ENCODE data around the gene PAPSS2.

GRCh38 chr10:87613751-87614150 lies 45.9 kb upstream of the PAPSS2 start:
- TF ChIP-seq CTCF (IDR thresholded peaks at IDR 0.05; ENCODE audit: extremely low read depth in 1 of 2, insufficient read depth in 1 of 2, low read depth in 1 of 2, low read length in 2 of 2), result no peak
- no peak for TF ChIP-seq EZH2 (IDR thresholded peaks at IDR 0.05; ENCODE audit: borderline replicate concordance, low read depth, low read length, severe bottlenecking)
- no peak for TF ChIP-seq POLR2A (IDR thresholded peaks at IDR 0.05; ENCODE audit: low read depth, low read length)
- no peak for TF ChIP-seq MYC (IDR thresholded peaks at IDR 0.05; ENCODE audit: low read depth, low read length)
- no peak for TF ChIP-seq MAX (IDR thresholded peaks at IDR 0.05; ENCODE audit: insufficient read depth, insufficient read length)

Data from endothelial cell of umbilical vein (primary cell).